Measurements from ENCODE around the gene WBP2.

WBP2 gene

GRCh38 chr17:75817571-75817970, 37.6 kb downstream of the WBP2 start:
- no peak overlapping the region for H3K4me3 ChIP-seq (ENCODE audit: low read depth, low read length)

GRCh38 chr17:75816693-75817092, 38.4 kb downstream of the WBP2 start:
- DNase-seq (ENCODE audit: low read depth), result no peak
- TF ChIP-seq CTCF (IDR thresholded peaks at IDR 0.05; ENCODE audit: low read depth, low read length), result no peak
- TF ChIP-seq POLR2A (IDR thresholded peaks at IDR 0.05; ENCODE audit: extremely low read depth, insufficient read length), result no peak
- no peak for TF ChIP-seq MAX (IDR thresholded peaks at IDR 0.05; ENCODE audit: low read depth, low read length)

More at GRCh38 chr17:75817571-75817970, 37.6 kb downstream of the WBP2 start:
- TF ChIP-seq CTCF (IDR thresholded peaks at IDR 0.05; ENCODE audit: low read depth, low read length), result no peak
- TF ChIP-seq MYC (IDR thresholded peaks at IDR 0.05; ENCODE audit: low read depth, low read length), result no peak
- DNase-seq (ENCODE audit: low read depth), result no peak

GRCh38 chr17:75815399-75815798, 39.7 kb downstream of the WBP2 start:
- no peak overlapping the region for H3K4me3 ChIP-seq (ENCODE audit: low read depth, low read length)
- DNase-seq (ENCODE audit: low read depth), result no peak
- TF ChIP-seq CTCF (IDR thresholded peaks at IDR 0.05; ENCODE audit: low read depth, low read length) (no peak), POLR2A (IDR thresholded peaks at IDR 0.05; ENCODE audit: extremely low read depth, insufficient read length) (no peak), MAX (IDR thresholded peaks at IDR 0.05; ENCODE audit: low read depth, low read length) (no peak), MYC (IDR thresholded peaks at IDR 0.05; ENCODE audit: low read depth, low read length) (no peak)

More at GRCh38 chr17:75816693-75817092, 38.4 kb downstream of the WBP2 start:
- H3K4me3 ChIP-seq (ENCODE audit: low read depth, low read length), result no peak overlapping the region

GRCh38 chr17:75814900-75815373, 40.2 kb downstream of the WBP2 start:
- no peak for DNase-seq (ENCODE audit: low read depth)
- no peak for TF ChIP-seq CTCF (IDR thresholded peaks at IDR 0.05; ENCODE audit: low read depth, low read length)
- no peak for TF ChIP-seq MYC (IDR thresholded peaks at IDR 0.05; ENCODE audit: low read depth, low read length)

GRCh38 chr17:75814021-75814395, 41.1 kb downstream of the WBP2 start:
- DNase-seq (ENCODE audit: low read depth), result no peak
- TF ChIP-seq POLR2A (IDR thresholded peaks at IDR 0.05; ENCODE audit: extremely low read depth, insufficient read length) (no peak), MYC (IDR thresholded peaks at IDR 0.05; ENCODE audit: low read depth, low read length) (no peak)
- H3K4me3 ChIP-seq (ENCODE audit: low read depth, low read length), result no peak overlapping the region

More at GRCh38 chr17:75814900-75815373, 40.2 kb downstream of the WBP2 start:
- H3K4me3 ChIP-seq (ENCODE audit: low read depth, low read length), result no peak overlapping the region

GRCh38 chr17:75813081-75814020, 41.8 kb downstream of the WBP2 start:
- H3K4me3 ChIP-seq (ENCODE audit: low read depth, low read length), result no peak overlapping the region
- DNase-seq (ENCODE audit: low read depth), result no peak
- TF ChIP-seq MAX (IDR thresholded peaks at IDR 0.05; ENCODE audit: low read depth, low read length) (no peak), CTCF (IDR thresholded peaks at IDR 0.05; ENCODE audit: low read depth, low read length) (no peak), POLR2A (IDR thresholded peaks at IDR 0.05; ENCODE audit: extremely low read depth, insufficient read length) (no peak), MYC (IDR thresholded peaks at IDR 0.05; ENCODE audit: low read depth, low read length) (no peak)

Data from NB4 (cell line).